Astrocyte of the hippocampus (primary cell): ENCODE results near the gene CHCHD10.

Source experiments
- DNase-seq: peaks from one replicate; pipeline ENCODE4 v3.0.0; 2011; ENCODE audit warnings: low read depth, low spot score

The CHCHD10 gene

GRCh38 chr22:23772649-23773473, 5.1 kb upstream of the CHCHD10 start, which contains the start of gene MMP11:
MMP11 (plus strand) TSS chr22:23772849; CDS start chr22:23772871, 22 bp downstream.
- DNase-seq = peak; percentile 67

- no peak for DNase-seq
Observed at GRCh38 chr22:23772315-23772648, 4.5 kb upstream of the CHCHD10 start.

- DNase-seq = no peak
Observed at GRCh38 chr22:23769321-23769965, 1.7 kb upstream of the CHCHD10 start.

- DNase-seq = no peak
Observed at GRCh38 chr22:23767303-23767672, 484 bp downstream of the CHCHD10 start.

- DNase-seq = no peak
Observed at GRCh38 chr22:23764899-23765881, 2.6 kb downstream of the CHCHD10 start.

- no peak for DNase-seq
Observed at GRCh38 chr22:23763954-23764353, 3.8 kb downstream of the CHCHD10 start.

GRCh38 chr22:23763579-23763945, 4.2 kb downstream of the CHCHD10 start:
- no peak for DNase-seq

- DNase-seq = no peak
Observed at GRCh38 chr22:23762842-23763578, 4.8 kb downstream of the CHCHD10 start, which contains the start of gene C22orf15. C22orf15 (plus strand) TSS chr22:23762990; CDS start chr22:23763307, 317 bp downstream.

- DNase-seq = no peak
Observed at GRCh38 chr22:23760056-23760455, 7.7 kb downstream of the CHCHD10 start.

- DNase-seq = no peak
Observed at GRCh38 chr22:23759566-23759965, 8.2 kb downstream of the CHCHD10 start.

GRCh38 chr22:23756891-23757290, 10.9 kb downstream of the CHCHD10 start:
- no peak for DNase-seq

- DNase-seq = no peak
Observed at GRCh38 chr22:23755711-23756110, 12.1 kb downstream of the CHCHD10 start.

- peak; percentile 26 for DNase-seq
Observed at GRCh38 chr22:23754980-23755636, 12.7 kb downstream of the CHCHD10 start.

- no peak for DNase-seq
Observed at GRCh38 chr22:23754220-23754919, 13.4 kb downstream of the CHCHD10 start, which contains the start of gene VPREB3. VPREB3 (minus strand) TSS chr22:23754425; CDS start chr22:23754363, 62 bp downstream.

- no peak for DNase-seq
Observed at GRCh38 chr22:23753385-23753784, 14.4 kb downstream of the CHCHD10 start.

- no peak for DNase-seq
Observed at GRCh38 chr22:23752750-23753149, 15.0 kb downstream of the CHCHD10 start.

GRCh38 chr22:23752090-23752691, 15.6 kb downstream of the CHCHD10 start:
- no peak for DNase-seq

- no peak for DNase-seq
Observed at GRCh38 chr22:23751441-23751996, 16.3 kb downstream of the CHCHD10 start.
